H1 (cell line): ENCODE data around the gene UBE2E1. TPM values are rescaled to one million over a fixed set of nuclear protein-coding genes. Genes with fewer than 3 reads are reported as not detected.

ENCODE experiments used
- CTCF ChIA-PET: fragments of 300-600 bp; sonication (Branson Sonifier 250); formaldehyde crosslinking; loops from one replicate; lab custom pipeline; 2021; ENCODE audit not compliant: partially characterized antibody; lab: Charles Lee
- POLR2A ChIA-PET: fragments of 300-600 bp; sonication (Branson Sonifier 250); formaldehyde crosslinking; loops from one replicate; lab custom pipeline; 2021; ENCODE audit warnings: inconsistent platforms; ENCODE audit not compliant: partially characterized antibody; lab: Charles Lee
- DNase-seq, 2 experiments: peaks; one replicate each; pipeline versions ENCODE4 v3.0.0 to v3.0.0-alpha.2; 2010 to 2022; ENCODE audit warnings: low spot score in 2 of 2, low read depth in 1 of 2, mixed read lengths in 1 of 2
- FAIRE-seq: peaks from 2 replicates; lab custom pipeline; 2011; peaks lifted over from hg19 to GRCh38; lab: Jason Lieb, UNC
- H2AFZ ChIP-seq: 2 replicates; pipeline ENCODE4 v1.8.1; 2012; ENCODE audit warnings: low read length, inconsistent platforms
- H2AK5ac ChIP-seq: 2 replicates; pipeline ENCODE4 v1.6.1; 2013; ENCODE audit warnings: low read depth, low read length
- H2BK120ac ChIP-seq: replicated peaks from 2 replicates; pipeline ENCODE3; 2013; ENCODE audit warnings: low read depth, low read length, inconsistent platforms
- H2BK12ac ChIP-seq: 2 replicates; pipeline ENCODE4 v1.6.1; 2013; ENCODE audit warnings: low read depth, low read length
- H2BK15ac ChIP-seq: 2 replicates; pipeline ENCODE4 v1.6.1; 2013; ENCODE audit warnings: low read length
- H2BK20ac ChIP-seq: 2 replicates; pipeline ENCODE4 v1.6.1; 2013; ENCODE audit warnings: low read length
- H2BK5ac ChIP-seq: 2 replicates; pipeline ENCODE4 v1.6.1; 2013; ENCODE audit warnings: low read depth, low read length
- H3K14ac ChIP-seq: 2 replicates; pipeline ENCODE4 v1.6.1; 2013; ENCODE audit warnings: inconsistent platforms; ENCODE audit not compliant: insufficient read length
- H3K18ac ChIP-seq: 2 replicates; pipeline ENCODE4 v1.6.1; 2013; ENCODE audit warnings: low read length; ENCODE audit errors: extremely low read depth
- H3K23ac ChIP-seq: 2 replicates; pipeline ENCODE4 v1.6.1; 2013; ENCODE audit warnings: inconsistent platforms; ENCODE audit not compliant: insufficient read length
- H3K23me2 ChIP-seq: 2 replicates; pipeline ENCODE4 v1.6.1; 2013; ENCODE audit warnings: low read depth, low read length
- H3K27ac ChIP-seq: 2 replicates; pipeline ENCODE4 v1.6.1; 2011; ENCODE audit warnings: low read depth, low read length, inconsistent platforms
- H3K27me3 ChIP-seq, 4 experiments: replicated peaks in 1 of 4; 1 replicate in 1 of 4; 2 replicates in 3 of 4; pipeline versions ENCODE4 v1.6.1 to v1.8.1; 2011 to 2013; ENCODE audit warnings: low read length in 3 of 4, mild to moderate bottlenecking in 3 of 4, inconsistent platforms in 2 of 4, mixed read lengths in 2 of 4, moderate library complexity in 1 of 4; ENCODE audit not compliant: control insufficient read depth in 3 of 4, insufficient read depth in 3 of 4; ENCODE audit errors: extremely low read depth in 1 of 4
- H3K36me3 ChIP-seq, 4 experiments: 2 replicates each; pipeline versions ENCODE4 v1.6.1 to v1.8.1; 2011 to 2013; ENCODE audit warnings: mild to moderate bottlenecking in 4 of 4, low read length in 3 of 4, moderate library complexity in 2 of 4, control low read depth in 1 of 4, inconsistent platforms in 1 of 4; ENCODE audit not compliant: insufficient read depth in 4 of 4, control insufficient read depth in 2 of 4
- H3K4ac ChIP-seq: replicated peaks from 2 replicates; pipeline ENCODE3; 2013; ENCODE audit warnings: low read length, low read depth, mixed read lengths, inconsistent platforms; ENCODE audit not compliant: insufficient read length
- H3K4me1 ChIP-seq, 4 experiments: replicated peaks in 1 of 4; 1 replicate in 1 of 4; 2 replicates in 3 of 4; pipeline versions ENCODE4 v1.6.1 to v1.8.1; 2011 to 2013; ENCODE audit warnings: low read length in 3 of 4, inconsistent platforms in 2 of 4, mixed read lengths in 1 of 4; ENCODE audit not compliant: insufficient read depth in 4 of 4, control insufficient read depth in 3 of 4
- H3K4me2 ChIP-seq, 2 experiments: 2 replicates each; pipeline versions ENCODE4 v1.6.1 to v1.8.1; 2011 to 2013; ENCODE audit warnings: low read depth in 2 of 2, low read length in 2 of 2, control low read depth in 1 of 2, inconsistent platforms in 1 of 2, mild to moderate bottlenecking in 1 of 2; ENCODE audit not compliant: insufficient read depth in 1 of 2
- H3K4me3 ChIP-seq, 4 experiments: fragments of 200-600, 300-600 bp in 1 of 4; sonication (generic), shearing (Covaris generic), sonication (Bioruptor Twin) in 1 of 4; 2 replicates each; pipeline versions ENCODE4 v1.5.1 to v1.8.1; 2011 to 2016; ENCODE audit warnings: low read length in 4 of 4, low read depth in 3 of 4, control low read depth in 2 of 4, inconsistent platforms in 2 of 4, mild to moderate bottlenecking in 2 of 4, mixed read lengths in 1 of 4, moderate library complexity in 1 of 4; ENCODE audit not compliant: insufficient read depth in 2 of 4; ENCODE audit errors: extremely low read depth in 1 of 4
- H3K56ac ChIP-seq: replicated peaks from 2 replicates; pipeline ENCODE3; 2013; ENCODE audit warnings: low read depth, mild to moderate bottlenecking, mixed read lengths, low read length, inconsistent platforms; ENCODE audit not compliant: insufficient read length
- H3K79me1 ChIP-seq: 2 replicates; pipeline ENCODE4 v1.6.1; 2013; ENCODE audit warnings: low read depth, low read length, control low read depth
- H3K79me2 ChIP-seq, 2 experiments: 2 replicates each; pipeline versions ENCODE4 v1.6.1 to v1.8.1; 2012 to 2013; ENCODE audit warnings: low read length in 2 of 2, mild to moderate bottlenecking in 2 of 2, inconsistent platforms in 1 of 2; ENCODE audit not compliant: insufficient read depth in 2 of 2, control insufficient read depth in 1 of 2
- H3K9ac ChIP-seq, 4 experiments: replicated peaks in 1 of 4; 1 replicate in 1 of 4; 2 replicates in 3 of 4; pipeline versions ENCODE4 v1.6.1 to v1.8.1; 2011 to 2013; ENCODE audit warnings: low read depth in 3 of 4, low read length in 3 of 4, control low read depth in 2 of 4, mild to moderate bottlenecking in 2 of 4, moderate library complexity in 2 of 4, inconsistent platforms in 1 of 4; ENCODE audit errors: extremely low read depth in 1 of 4
- H3K9me3 ChIP-seq, 2 experiments: 2 replicates each; pipeline versions ENCODE4 v1.6.1 to v1.8.1; 2012 to 2013; ENCODE audit warnings: mild to moderate bottlenecking in 2 of 2, moderate library complexity in 2 of 2, control low read depth in 1 of 2, inconsistent platforms in 1 of 2, low read depth in 1 of 2, low read length in 1 of 2, mixed read lengths in 1 of 2; ENCODE audit not compliant: insufficient read depth in 2 of 2
- H4K20me1 ChIP-seq, 2 experiments: replicated peaks in 1 of 2; 2 replicates each; pipeline versions ENCODE3 to v1.8.1; 2011 to 2013; ENCODE audit warnings: inconsistent platforms in 2 of 2, low read length in 2 of 2, mild to moderate bottlenecking in 1 of 2; ENCODE audit not compliant: insufficient read depth in 2 of 2, control insufficient read depth in 1 of 2
- H4K5ac ChIP-seq: 2 replicates; pipeline ENCODE4 v1.6.1; 2013; ENCODE audit warnings: low read length, low read depth, mixed read lengths, inconsistent platforms; ENCODE audit not compliant: insufficient read length
- H4K8ac ChIP-seq: 2 replicates; pipeline ENCODE4 v1.8.0; 2013; ENCODE audit warnings: mild to moderate bottlenecking, moderate library complexity, low read length, inconsistent platforms; ENCODE audit not compliant: insufficient read depth; ENCODE audit errors: extremely low read depth
- H4K91ac ChIP-seq: replicated peaks from 2 replicates; pipeline ENCODE3; 2013; ENCODE audit warnings: low read length, mixed read lengths, inconsistent platforms; ENCODE audit not compliant: insufficient read length
- MAFK ChIP-seq: IDR thresholded peaks from 2 replicates; pipeline ENCODE4 v1.6.1; 2012; ENCODE audit warnings: low read depth, mild to moderate bottlenecking, improper control_type of control experiment, low read length
- TAF7 ChIP-seq: optimal IDR thresholded peaks from 2 replicates; pipeline ENCODE3; 2011; ENCODE audit warnings: low read depth, mild to moderate bottlenecking, inconsistent platforms, low read length, moderate library complexity, borderline replicate concordance
- TCF12 ChIP-seq: IDR thresholded peaks from 2 replicates; pipeline ENCODE4 v1.6.1; 2011; ENCODE audit warnings: low read depth, mild to moderate bottlenecking, low read length
- WGBS, 2 experiments: shearing (Covaris generic) in 1 of 2; methylation state at CpG; one replicate each; pipeline versions ENCODE4 v1.1.6 to v1.1.7; 2013 to 2015; ENCODE audit warnings: low lambda C conversion rate in 2 of 2, mixed read lengths in 2 of 2, inconsistent platforms in 1 of 2, low coverage in 1 of 2, missing lambda C conversion rate in 1 of 2; ENCODE audit not compliant: insufficient replicate concordance in 2 of 2, insufficient coverage in 1 of 2, insufficient read length in 1 of 2; ENCODE audit errors: extremely low coverage in 1 of 2, missing lambda C conversion rate in 1 of 2; 5-methylcytosine and 5-hydroxymethylcytosine counted together
- polyA plus RNA-seq, 7 experiments: library from polyadenylated mRNA; depleted of rRNA in 3 of 7; stranded (reverse) in 5 of 7; unstranded in 2 of 7; fragments of >200 nt in 5 of 7; fragments of 200-250 nt in 2 of 7; gene quantifications; 1 replicate in 5 of 7; 2 replicates in 1 of 7; 4 replicates in 1 of 7; pipeline versions ENCODE4 v1.2.1 to v1.2.3, GENCODE V29; 2011 to 2013; ENCODE audit warnings: missing spikeins in 2 of 7, mixed read lengths in 2 of 7
- total RNA-seq: library from RNA; stranded (reverse); fragmentation: NEBNext Ultra II Directional; extraction: Animal tissue kit (Norgen Biotek cat#: 25700); gene quantifications from 2 replicates; pipeline ENCODE4 v1.2.1, GENCODE V29; 2021

UBE2E1 gene
- total and polyA plus RNA-seq, 2 of the 8 experiments (the other 6 are each of a cell fraction or from before 2014, with no cell fraction given), result 109 to 141 TPM

- Histone ChIP-seq H3K9ac (no peak overlapping the region), H3K4me1 (peaks cover 0 to 7% (median 1%) of the 10 kb centered on the region in 4 experiments; a peak in 3 of 7 replicates), H3K9me3 (peaks cover 3% of the 10 kb centered on the region in 2 experiments; a peak in 2 of 4 replicates), H3K79me1 (0 out of 2 replicates have a peak, but pooled peaks cover 2% of the 10 kb centered on the region), H4K5ac (no peak overlapping the region), H3K27me3 (no peaks in the 10 kb centered on the region), H3K4ac (no peak overlapping the region), H2BK120ac (no peak overlapping the region), H3K79me2 (0 out of 4 replicates have a peak, but pooled peaks cover 0 to 2% of the 10 kb centered on the region in 2 experiments), H4K8ac (no peak overlapping the region), H3K14ac (no peak overlapping the region), H3K56ac (no peak overlapping the region), H2BK12ac (no peak overlapping the region), H3K27ac (no peak overlapping the region), H4K20me1 (peaks cover 2 to 5% of the 10 kb centered on the region in 2 experiments), H2BK15ac (no peak overlapping the region), H2AK5ac (no peak overlapping the region), H3K18ac (no peak overlapping the region), H2AFZ (no peak overlapping the region), H3K23me2 (no peaks in the 10 kb centered on the region), H3K4me2 (no peak overlapping the region), H2BK5ac (no peak overlapping the region), H3K23ac (no peak overlapping the region), H3K36me3 (peaks cover 7 to 43% (median 23%) of the 10 kb centered on the region in 4 experiments; a peak in 6 of 8 replicates), H4K91ac (no peak overlapping the region), H3K4me3 (no peak overlapping the region), H2BK20ac (no peak overlapping the region)
- TF ChIP-seq TAF7 (no peak), TCF12 (no peak), MAFK (no peak)
- 95% methylated on average over 4 of the region's 4 CpGs; no CpG with 5 or more reads in 1 of the 2 experiments for WGBS, 2 experiments
- FAIRE-seq, result no peak
- ChIA-PET CTCF (interaction anchor here (0.7 to 2.3 kb wide), 3 partner anchors 10 to 36 kb away, joined by 3 to 10 read pairs (median 3); partner anchors contain the start of genes NKIRAS1 and RPL15), POLR2A (interaction anchor here (0.6 to 1.6 kb wide), 9 partner anchors 9 to 324 kb away, joined by 3 to 6 read pairs (median 3); partner anchors contain the start of genes NKIRAS1 and RPL15)
- DNase-seq, result no peak
Observed at GRCh38 chr3:23895181-23895580, 89.4 kb downstream of the UBE2E1 start.
